Neural cell (in vitro differentiated cells): ENCODE data around the gene HERPUD2. TPM values are rescaled to one million over a fixed set of nuclear protein-coding genes. Genes with fewer than 3 reads are reported as not detected.
"Not testable (repeated sequence)": the region's sequence is repeated elsewhere in the genome, so short reads cannot be mapped to it uniquely, and the experiment has no call there.

Source experiments
- H2AFZ ChIP-seq: fragments of 200-600, 300-800 bp; sonication (generic), shearing (Covaris generic); 2 replicates; pipeline ENCODE4 v1.6.0; 2014; ENCODE audit warnings: low read depth, mild to moderate bottlenecking, antibody characterized with exemption, low read length, moderate library complexity
- H3F3A ChIP-seq: fragments of 200-600 bp; shearing (Covaris generic); 2 replicates; pipeline ENCODE4 v1.6.1; 2016; ENCODE audit warnings: mild to moderate bottlenecking, moderate library complexity, mixed read lengths, antibody characterized with exemption, low read length; ENCODE audit not compliant: insufficient read depth, poor library complexity, severe bottlenecking
- H3K27ac ChIP-seq: fragments of 200-600, 300-800 bp; sonication (generic), shearing (Covaris generic); 2 replicates; pipeline ENCODE4 v1.5.1; 2014; ENCODE audit warnings: mild to moderate bottlenecking, low read length, moderate library complexity
- H3K27me3 ChIP-seq: fragments of 300-800, 200-600 bp; sonication (generic), shearing (Covaris generic); 2 replicates; pipeline ENCODE4 v1.6.0; 2014; ENCODE audit warnings: mild to moderate bottlenecking, low read depth, low read length, moderate library complexity; ENCODE audit not compliant: insufficient read depth
- H3K36me3 ChIP-seq: fragments of 300-800, 200-600 bp; sonication (generic), shearing (Covaris generic); 2 replicates; pipeline ENCODE4 v1.5.1; 2014; ENCODE audit warnings: mild to moderate bottlenecking, antibody characterized with exemption, low read length, moderate library complexity; ENCODE audit not compliant: insufficient read depth
- H3K4me2 ChIP-seq: fragments of 300-800, 200-600 bp; sonication (generic), shearing (Covaris generic); 2 replicates; pipeline ENCODE4 v1.6.0; 2014; ENCODE audit warnings: mild to moderate bottlenecking, low read length
- H3K4me3 ChIP-seq: fragments of 300-800, 200-600 bp; sonication (generic), shearing (Covaris generic); 2 replicates; pipeline ENCODE4 v1.5.1; 2014; ENCODE audit warnings: mild to moderate bottlenecking, low read length, moderate library complexity
- H3K79me2 ChIP-seq: fragments of 200-600 bp; shearing (Covaris generic); replicated peaks from 2 replicates; pipeline ENCODE4 v1.6.0; 2014; ENCODE audit warnings: mild to moderate bottlenecking, low read length, moderate library complexity; ENCODE audit not compliant: insufficient read depth
- H3K9ac ChIP-seq: fragments of 300-800, 200-600 bp; sonication (generic), shearing (Covaris generic); 2 replicates; pipeline ENCODE4 v1.6.1; 2016; ENCODE audit warnings: mild to moderate bottlenecking, low read length, mixed read lengths
- H3K9me2 ChIP-seq: fragments of 200-600 bp; shearing (Covaris generic); 2 replicates; pipeline ENCODE4 v1.6.1; 2016; ENCODE audit warnings: mild to moderate bottlenecking, low read length, mixed read lengths; ENCODE audit not compliant: insufficient read depth
- H3K9me3 ChIP-seq: fragments of 200-600, 300-800 bp; sonication (generic), shearing (Covaris generic); 2 replicates; pipeline ENCODE4 v1.6.1; 2016; ENCODE audit warnings: mild to moderate bottlenecking, mixed run types, low read length, moderate library complexity, mixed read lengths
- H4K20me1 ChIP-seq: fragments of 200-600 bp; shearing (Covaris generic); 2 replicates; pipeline ENCODE4 v1.6.1; 2016; ENCODE audit warnings: mild to moderate bottlenecking, mixed run types; ENCODE audit not compliant: insufficient read depth
- EP300 ChIP-seq: fragments of 450-650 bp; conservative IDR thresholded peaks from 2 replicates; pipeline ENCODE4 v1.6.1; 2014; ENCODE audit warnings: antibody characterized with exemption, mild to moderate bottlenecking, moderate library complexity; ENCODE audit not compliant: poor library complexity, severe bottlenecking
- EZH2 ChIP-seq: fragments of 200-600, 300-800 bp; shearing (Covaris generic), sonication (generic); IDR thresholded peaks from 2 replicates; pipeline ENCODE4 v1.6.1; 2014; ENCODE audit warnings: antibody characterized with exemption, low read length, borderline replicate concordance, mild to moderate bottlenecking; ENCODE audit not compliant: insufficient read depth, poor library complexity, severe bottlenecking
- MXI1 ChIP-seq: fragments of 450-650 bp; conservative IDR thresholded peaks from 2 replicates; pipeline ENCODE4 v1.6.1; 2014; ENCODE audit warnings: antibody characterized with exemption, mild to moderate bottlenecking; ENCODE audit not compliant: poor library complexity, severe bottlenecking
- POLR2AphosphoS5 ChIP-seq: IDR thresholded peaks from 2 replicates; pipeline ENCODE4 v1.6.1; 2012
- RAD21 ChIP-seq: fragments of 450-650 bp; conservative IDR thresholded peaks from 2 replicates; pipeline ENCODE4 v1.6.1; 2014; ENCODE audit warnings: antibody characterized with exemption, mild to moderate bottlenecking, moderate library complexity
- REST ChIP-seq: IDR thresholded peaks from 2 replicates; pipeline ENCODE4 v1.6.1; 2012; ENCODE audit warnings: borderline replicate concordance
- SMC3 ChIP-seq: fragments of 450-650 bp; conservative IDR thresholded peaks from 2 replicates; pipeline ENCODE4 v1.6.1; 2014; ENCODE audit warnings: antibody characterized with exemption, mild to moderate bottlenecking, moderate library complexity; ENCODE audit not compliant: poor library complexity
- TAF1 ChIP-seq: IDR thresholded peaks from 2 replicates; pipeline ENCODE4 v1.6.1; 2012; ENCODE audit warnings: low read depth
- polyA plus RNA-seq: library from polyadenylated mRNA; depleted of rRNA; stranded (reverse); fragments of >200 nt; gene quantifications from 2 replicates; pipeline ENCODE4 v1.2.3, GENCODE V29; 2014
- TF ChIP-seq, protein P1 (sequence below): fragments of 450-650 bp; IDR thresholded peaks from 2 replicates; pipeline ENCODE4 v1.5.1; 2014; ENCODE audit warnings: antibody characterized with exemption, mild to moderate bottlenecking, moderate library complexity; ENCODE audit not compliant: poor library complexity, severe bottlenecking

HERPUD2 gene
- polyA plus RNA-seq, 1 donor from 2014 or later: 16.7 TPM

DNA sequence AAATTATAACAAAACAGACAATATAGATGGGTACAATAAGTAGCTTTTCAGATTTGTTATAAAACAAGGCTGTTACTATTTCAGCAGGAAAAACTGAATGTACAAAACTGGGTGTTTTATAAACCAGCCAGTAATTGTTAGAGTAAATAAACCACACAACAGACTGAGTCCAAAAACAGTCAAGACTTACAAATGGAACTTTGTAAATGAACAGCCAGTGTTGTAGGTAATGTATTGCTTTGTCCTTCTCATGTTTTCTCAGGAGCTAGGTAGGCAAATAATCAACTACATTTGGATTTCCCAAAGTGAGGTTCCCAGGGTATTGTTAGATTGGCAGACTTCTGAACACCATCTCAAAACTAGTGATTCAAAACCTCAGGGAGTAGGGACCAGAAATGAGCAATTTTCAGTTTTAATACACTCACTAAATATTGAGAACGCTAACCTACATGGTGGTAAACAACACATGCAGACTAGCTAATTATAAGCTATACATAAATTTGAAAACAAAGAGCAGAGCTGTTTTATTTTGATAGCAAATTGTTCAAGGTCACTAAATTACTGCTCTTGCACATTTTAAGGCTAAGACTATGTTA, 36.2 kb downstream of the HERPUD2 start:
- Histone ChIP-seq H4K20me1 (no peaks in the 10 kb centered on the region), H3K9me2 (no peaks in the 10 kb centered on the region), H3K27ac (no peak overlapping the region), H3F3A (no peaks in the 10 kb centered on the region), H3K9me3 (no peaks in the 10 kb centered on the region), H3K27me3 (no peaks in the 10 kb centered on the region), H3K4me2 (no peak overlapping the region), H3K4me3 (no peak overlapping the region), H2AFZ (no peak overlapping the region), H3K36me3 (no peaks in the 10 kb centered on the region), H3K9ac (no peak overlapping the region), H3K79me2 (peaks cover 14% of the 10 kb centered on the region)
- TF ChIP-seq MXI1 (no peak), POLR2AphosphoS5 (no peak)

GRCh38 chr7:35657125-35657524, 37.8 kb downstream of the HERPUD2 start:
- no peaks in the 10 kb centered on the region for H3F3A ChIP-seq
- H2AFZ ChIP-seq: no peak overlapping the region
- H3K9me2 ChIP-seq: no peaks in the 10 kb centered on the region
- H3K27ac ChIP-seq: no peak overlapping the region
- no peak overlapping the region for H3K4me2 ChIP-seq
- H3K9ac ChIP-seq: no peak overlapping the region
- peaks cover 17% of the 10 kb centered on the region for H3K79me2 ChIP-seq
- H3K4me3 ChIP-seq: no peak overlapping the region
- no peaks in the 10 kb centered on the region for H3K27me3 ChIP-seq
- H3K9me3 ChIP-seq: no peaks in the 10 kb centered on the region
- H3K36me3 ChIP-seq: peaks cover 3% of the 10 kb centered on the region
- TF ChIP-seq POLR2AphosphoS5 (no peak), RAD21 (no peak), MXI1 (no peak), EP300 (no peak), SMC3 (no peak), EZH2 (no peak)
- TF ChIP-seq, protein P1, sequence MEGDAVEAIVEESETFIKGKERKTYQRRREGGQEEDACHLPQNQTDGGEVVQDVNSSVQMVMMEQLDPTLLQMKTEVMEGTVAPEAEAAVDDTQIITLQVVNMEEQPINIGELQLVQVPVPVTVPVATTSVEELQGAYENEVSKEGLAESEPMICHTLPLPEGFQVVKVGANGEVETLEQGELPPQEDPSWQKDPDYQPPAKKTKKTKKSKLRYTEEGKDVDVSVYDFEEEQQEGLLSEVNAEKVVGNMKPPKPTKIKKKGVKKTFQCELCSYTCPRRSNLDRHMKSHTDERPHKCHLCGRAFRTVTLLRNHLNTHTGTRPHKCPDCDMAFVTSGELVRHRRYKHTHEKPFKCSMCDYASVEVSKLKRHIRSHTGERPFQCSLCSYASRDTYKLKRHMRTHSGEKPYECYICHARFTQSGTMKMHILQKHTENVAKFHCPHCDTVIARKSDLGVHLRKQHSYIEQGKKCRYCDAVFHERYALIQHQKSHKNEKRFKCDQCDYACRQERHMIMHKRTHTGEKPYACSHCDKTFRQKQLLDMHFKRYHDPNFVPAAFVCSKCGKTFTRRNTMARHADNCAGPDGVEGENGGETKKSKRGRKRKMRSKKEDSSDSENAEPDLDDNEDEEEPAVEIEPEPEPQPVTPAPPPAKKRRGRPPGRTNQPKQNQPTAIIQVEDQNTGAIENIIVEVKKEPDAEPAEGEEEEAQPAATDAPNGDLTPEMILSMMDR: no peak
- no peaks in the 10 kb centered on the region for H4K20me1 ChIP-seq

DNA sequence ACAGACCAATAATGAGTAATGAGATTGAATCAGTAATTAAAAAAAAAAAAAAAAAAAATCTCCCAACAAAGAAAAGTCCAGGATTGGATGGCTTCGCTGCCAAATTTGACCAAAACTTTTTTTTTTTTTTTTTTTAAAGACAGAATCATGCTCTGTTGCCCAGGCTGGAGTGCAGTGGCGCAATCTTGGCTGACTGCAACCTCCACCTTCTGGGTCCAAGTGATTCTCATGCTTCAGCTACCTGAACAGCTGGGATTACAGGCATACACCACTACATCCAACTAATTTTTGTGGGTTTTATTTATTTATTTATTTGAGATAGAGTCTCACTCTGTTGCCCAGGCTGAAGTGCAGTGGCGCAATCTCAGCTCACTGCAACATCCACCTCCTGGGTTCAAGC, 40.4 kb downstream of the HERPUD2 start:
- not testable (repeated sequence) for H2AFZ ChIP-seq, H3K9me2 ChIP-seq, H3K27ac ChIP-seq, H3K36me3 ChIP-seq, H3K27me3 ChIP-seq, H3K4me2 ChIP-seq, H3K9ac ChIP-seq, H3F3A ChIP-seq, H3K4me3 ChIP-seq, H3K9me3 ChIP-seq, H4K20me1 ChIP-seq
- peaks cover 31% of the 10 kb centered on the region for H3K79me2 ChIP-seq

GRCh38 chr7:35652124-35652523, 42.8 kb downstream of the HERPUD2 start:
- no peaks in the 10 kb centered on the region for H3K9me2 ChIP-seq
- no peak overlapping the region for H3K4me2 ChIP-seq
- H3K27me3 ChIP-seq: no peaks in the 10 kb centered on the region
- no peak for TF ChIP-seq TAF1
- no peak for TF ChIP-seq SMC3
- TF ChIP-seq RAD21: no peak
- TF ChIP-seq, protein P1: no peak
- no peak for TF ChIP-seq EP300
- no peak for TF ChIP-seq REST
- TF ChIP-seq MXI1: no peak
- no peak for TF ChIP-seq POLR2AphosphoS5
- TF ChIP-seq EZH2: no peak
- H2AFZ ChIP-seq: no peak overlapping the region
- no peaks in the 10 kb centered on the region for H4K20me1 ChIP-seq
- H3K79me2 ChIP-seq: peaks cover 31% of the 10 kb centered on the region
- peaks cover 4% of the 10 kb centered on the region for H3K36me3 ChIP-seq
- no peak overlapping the region for H3K9ac ChIP-seq
- H3K9me3 ChIP-seq: no peaks in the 10 kb centered on the region
- no peak overlapping the region for H3K4me3 ChIP-seq
- no peaks in the 10 kb centered on the region for H3F3A ChIP-seq
- no peak overlapping the region for H3K27ac ChIP-seq
